Stimulated activated CD4-positive, alpha-beta T cell treated with anti-CD3 and anti-CD28 coated beads, TNF-alpha, amount 100 ng/mL, for 24 hours (primary cell): ENCODE measurements around the gene SEMA4A.
A peak's percentile ranks its signal among the peaks of the same experiment; 100 is the strongest.

Experiments
- DNase-seq, 3 experiments: peaks; one replicate each; pipeline ENCODE4 v3.0.0-alpha.2; 2020; ENCODE audit warnings: low read depth in 3 of 3

SEMA4A gene

DNA sequence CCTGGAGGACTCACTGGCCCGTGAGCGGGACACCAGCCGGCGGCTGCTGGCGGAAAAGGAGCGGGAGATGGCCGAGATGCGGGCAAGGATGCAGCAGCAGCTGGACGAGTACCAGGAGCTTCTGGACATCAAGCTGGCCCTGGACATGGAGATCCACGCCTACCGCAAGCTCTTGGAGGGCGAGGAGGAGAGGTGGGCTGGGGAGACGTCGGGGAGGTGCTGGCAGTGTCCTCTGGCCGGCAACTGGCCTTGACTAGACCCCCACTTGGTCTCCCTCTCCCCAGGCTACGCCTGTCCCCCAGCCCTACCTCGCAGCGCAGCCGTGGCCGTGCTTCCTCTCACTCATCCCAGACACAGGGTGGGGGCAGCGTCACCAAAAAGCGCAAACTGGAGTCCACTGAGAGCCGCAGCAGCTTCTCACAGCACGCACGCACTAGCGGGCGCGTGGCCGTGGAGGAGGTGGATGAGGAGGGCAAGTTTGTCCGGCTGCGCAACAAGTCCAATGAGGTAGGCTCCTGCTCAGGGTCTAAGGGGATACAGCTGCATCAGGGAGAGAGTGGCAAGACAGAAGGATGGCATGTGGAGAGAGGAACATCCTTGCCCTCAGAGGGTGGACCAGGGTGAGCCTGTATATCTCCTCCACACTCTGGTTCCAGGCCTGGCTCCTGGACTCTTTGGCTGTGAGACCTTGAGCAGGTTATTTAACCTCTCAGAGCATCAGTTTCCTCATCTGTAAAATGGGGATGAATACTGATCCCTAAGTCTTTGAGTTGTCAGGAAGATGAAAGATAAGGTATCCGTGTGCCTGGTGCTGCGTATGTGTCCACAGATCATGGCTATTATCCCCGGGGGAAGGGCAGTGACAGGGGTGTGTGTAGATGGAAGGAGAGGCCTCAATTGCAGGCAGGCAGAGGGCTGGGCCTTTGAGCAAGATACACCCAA lies 17.2 kb upstream of the SEMA4A start:
- DNase-seq, result no peak

- DNase-seq, result no peak
Measured at GRCh38 chr1:156136970-156137483, 16.4 kb upstream of the SEMA4A start.

- DNase-seq, result no peak
Measured at GRCh38 chr1:156138458-156138867, 14.9 kb upstream of the SEMA4A start.

- peak in 1 of 3 experiments; percentile 48 for DNase-seq
Measured at GRCh38 chr1:156140879-156141707, 12.3 kb upstream of the SEMA4A start.

- no peak for DNase-seq
Measured at GRCh38 chr1:156143765-156144489, 9.5 kb upstream of the SEMA4A start.

GRCh38 chr1:156144742-156145141 lies 8.6 kb upstream of the SEMA4A start:
- DNase-seq, result no peak

DNA sequence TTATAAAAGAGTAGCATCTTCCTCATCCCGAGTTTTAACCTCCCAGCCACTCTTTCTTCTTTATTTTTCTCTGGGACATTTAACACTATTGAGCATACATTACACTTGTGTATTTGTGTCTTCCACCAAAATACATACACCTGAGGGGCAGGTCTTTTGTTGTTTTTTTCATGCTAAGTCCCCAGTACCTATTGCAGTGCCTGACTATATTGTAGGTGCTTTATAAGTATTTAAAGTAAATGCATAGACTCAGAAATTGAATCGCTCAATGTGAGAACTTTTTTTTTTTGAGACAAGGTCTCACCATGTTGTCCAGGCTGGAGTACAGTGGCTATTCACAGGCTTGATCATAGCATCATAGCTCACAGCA lies 7.8 kb upstream of the SEMA4A start:
- no peak for DNase-seq

- DNase-seq, result peak in 1 of 3 experiments; percentile 46
Measured at GRCh38 chr1:156146020-156146768, 7.2 kb upstream of the SEMA4A start.

DNA sequence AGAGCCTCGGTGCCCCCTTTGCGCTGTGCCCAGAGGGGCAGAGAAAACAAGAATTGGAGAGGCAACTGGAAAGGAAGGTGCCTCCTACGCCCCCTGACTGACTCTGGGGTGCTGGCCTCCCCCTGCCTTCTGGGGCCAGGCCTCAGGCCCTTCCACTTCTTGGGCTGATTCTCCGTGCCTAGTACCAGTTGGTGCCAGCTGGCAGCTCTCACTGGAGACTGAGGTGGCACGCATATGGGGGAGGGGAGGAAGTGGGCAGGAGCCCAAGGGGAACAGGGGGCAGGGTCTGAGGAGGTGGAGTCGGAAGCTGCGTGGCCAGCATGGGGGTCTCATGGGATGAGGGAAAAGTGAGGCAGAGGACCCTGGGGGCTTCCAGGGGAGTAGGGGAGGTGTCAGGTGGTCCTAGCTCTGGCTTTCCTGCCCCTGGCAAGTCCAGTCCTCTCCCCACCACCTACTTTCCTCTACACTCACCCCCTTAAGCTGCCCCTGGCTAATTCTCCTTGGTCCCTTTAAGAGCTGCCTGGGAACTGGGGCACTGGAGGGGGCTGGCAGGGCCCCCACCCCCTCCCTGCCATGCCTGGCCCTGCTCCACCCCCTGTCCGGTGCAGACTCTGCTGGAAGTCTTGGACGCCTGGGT lies 6.5 kb upstream of the SEMA4A start:
- DNase-seq, result no peak

GRCh38 chr1:156148216-156148615 lies 5.2 kb upstream of the SEMA4A start:
- DNase-seq, result no peak

GRCh38 chr1:156149374-156150332 lies 3.7 kb upstream of the SEMA4A start:
- no peak for DNase-seq

GRCh38 chr1:156150333-156151011 lies 2.9 kb upstream of the SEMA4A start:
- no peak for DNase-seq

GRCh38 chr1:156151093-156151688 lies 2.2 kb upstream of the SEMA4A start:
- DNase-seq, result no peak

DNA sequence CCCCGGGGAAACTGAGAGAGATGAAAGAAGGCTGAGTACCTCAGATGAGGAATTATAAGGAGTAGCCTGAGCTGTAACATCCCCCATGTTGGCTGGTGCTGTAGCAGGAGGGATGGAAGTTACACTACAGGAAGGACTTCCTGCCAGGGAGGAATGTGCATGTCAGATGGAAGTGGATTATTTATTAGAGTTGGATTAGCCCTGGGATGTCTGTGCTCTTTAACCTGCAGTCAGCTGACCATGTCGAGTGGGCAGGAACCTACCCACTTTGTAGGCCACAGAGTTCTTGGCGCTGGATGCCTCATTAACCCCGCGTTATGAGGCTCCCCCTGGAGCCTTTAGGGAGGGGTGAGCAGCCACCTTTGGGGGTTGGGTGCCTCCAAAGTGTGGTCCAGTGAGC lies 757 bp upstream of the SEMA4A start:
- no peak for DNase-seq

GRCh38 chr1:156154317-156154749 lies 948 bp downstream of the SEMA4A start:
- DNase-seq, result peak in 1 of 3 experiments; percentile 63

DNA sequence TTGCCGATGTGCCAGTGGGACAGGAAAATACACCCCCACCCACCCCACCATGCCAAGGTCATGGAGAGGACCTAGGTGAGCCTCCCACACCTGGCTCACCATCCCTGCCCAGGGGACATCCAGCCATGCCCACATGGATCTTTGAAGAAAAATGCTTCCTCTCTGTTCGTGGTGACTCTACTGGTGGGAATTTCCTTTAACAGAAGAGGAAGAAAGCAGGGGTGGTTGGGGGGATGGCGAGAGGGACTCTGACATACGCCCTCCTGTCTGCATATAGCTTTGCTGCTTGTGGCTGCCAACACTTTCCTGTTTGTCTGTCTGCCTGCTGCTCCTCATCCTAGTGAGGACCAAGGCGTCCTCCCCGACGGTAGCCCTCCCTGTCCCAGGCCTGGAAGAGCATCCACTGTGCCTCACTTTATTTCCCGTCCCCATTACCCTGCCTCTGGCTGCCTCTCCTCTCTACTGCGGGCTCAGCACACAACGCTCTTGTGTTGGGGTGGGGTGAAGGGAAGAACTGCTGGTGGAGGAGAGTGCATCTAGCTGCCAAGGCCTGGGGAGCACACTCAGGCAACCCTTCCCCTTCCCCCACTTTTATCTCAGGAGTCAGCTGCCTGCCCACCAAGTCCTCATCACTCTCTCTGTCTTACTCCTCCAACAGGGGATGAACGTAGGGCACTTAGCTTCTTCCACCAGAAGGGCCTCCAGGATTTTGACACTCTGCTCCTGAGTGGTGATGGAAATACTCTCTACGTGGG lies 2.5 kb downstream of the SEMA4A start:
- DNase-seq, result no peak

GRCh38 chr1:156157506-156157905 lies 4.1 kb downstream of the SEMA4A start:
- no peak for DNase-seq

GRCh38 chr1:156157966-156158365 lies 4.6 kb downstream of the SEMA4A start:
- no peak for DNase-seq
